Keratinocyte (primary cell): Measurements from ENCODE around the gene OR1I1.

Source experiments
- EZH2 ChIP-seq: IDR thresholded peaks from one replicate; pipeline ENCODE4 v1.6.1; 2012; ENCODE audit warnings: inconsistent platforms, mild to moderate bottlenecking, low read length, moderate library complexity
- TF ChIP-seq, protein P1 (sequence below), 3 experiments: IDR thresholded peaks in 1 of 3; conservative IDR thresholded peaks in 1 of 3; optimal IDR thresholded peaks in 1 of 3; 2 replicates in 2 of 3; 3 replicates in 1 of 3; pipeline versions ENCODE3 to v1.5.1; 2011; ENCODE audit warnings: low read length in 3 of 3, mild to moderate bottlenecking in 3 of 3, moderate library complexity in 2 of 3, control low read depth in 1 of 3, inconsistent platforms in 1 of 3; ENCODE audit not compliant: insufficient read depth in 2 of 3; ENCODE audit errors: extremely low read depth in 1 of 3

DNA sequence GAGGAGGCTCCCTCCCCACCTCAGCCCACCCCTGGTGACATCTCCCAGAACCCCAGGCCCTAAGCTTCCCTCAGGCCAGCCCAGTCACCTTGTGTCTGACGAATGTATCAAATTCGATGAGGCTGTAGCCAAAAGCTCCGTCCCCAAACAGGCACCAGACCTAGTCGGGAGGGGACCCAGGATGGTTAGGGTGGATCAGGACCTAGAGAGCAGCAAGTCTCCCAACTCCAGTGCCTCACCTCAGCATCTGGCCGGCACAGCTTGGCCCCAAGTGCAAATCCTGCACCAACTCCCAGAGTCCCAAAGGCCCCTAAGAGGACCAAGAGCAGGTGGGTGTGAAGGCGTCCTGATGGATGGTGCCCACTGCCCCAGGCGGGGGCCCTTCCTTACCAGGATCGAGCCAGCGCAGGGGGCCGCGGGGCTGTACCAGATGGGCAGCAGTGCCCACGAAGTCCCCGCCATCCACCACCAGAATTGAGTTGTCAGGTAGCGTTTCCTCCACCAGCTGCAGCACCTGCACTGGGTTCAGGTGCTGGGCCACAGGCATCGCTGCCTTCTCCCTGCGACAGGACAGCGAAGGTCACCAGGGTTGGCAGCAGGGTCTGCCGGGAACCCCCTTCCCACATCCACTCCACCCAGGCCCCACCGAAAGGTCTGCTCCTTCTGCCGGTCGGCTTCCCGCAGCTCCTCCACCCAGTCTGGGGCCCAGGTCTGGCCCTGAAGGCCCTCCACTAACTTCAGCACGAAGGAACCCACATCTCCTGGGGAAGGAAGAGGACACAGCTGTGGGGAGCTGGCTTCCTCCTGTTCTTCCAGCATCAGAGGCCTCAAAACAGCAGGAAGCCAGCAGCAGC, 34.0 kb downstream of the OR1I1 start:
- TF ChIP-seq, protein P1, sequence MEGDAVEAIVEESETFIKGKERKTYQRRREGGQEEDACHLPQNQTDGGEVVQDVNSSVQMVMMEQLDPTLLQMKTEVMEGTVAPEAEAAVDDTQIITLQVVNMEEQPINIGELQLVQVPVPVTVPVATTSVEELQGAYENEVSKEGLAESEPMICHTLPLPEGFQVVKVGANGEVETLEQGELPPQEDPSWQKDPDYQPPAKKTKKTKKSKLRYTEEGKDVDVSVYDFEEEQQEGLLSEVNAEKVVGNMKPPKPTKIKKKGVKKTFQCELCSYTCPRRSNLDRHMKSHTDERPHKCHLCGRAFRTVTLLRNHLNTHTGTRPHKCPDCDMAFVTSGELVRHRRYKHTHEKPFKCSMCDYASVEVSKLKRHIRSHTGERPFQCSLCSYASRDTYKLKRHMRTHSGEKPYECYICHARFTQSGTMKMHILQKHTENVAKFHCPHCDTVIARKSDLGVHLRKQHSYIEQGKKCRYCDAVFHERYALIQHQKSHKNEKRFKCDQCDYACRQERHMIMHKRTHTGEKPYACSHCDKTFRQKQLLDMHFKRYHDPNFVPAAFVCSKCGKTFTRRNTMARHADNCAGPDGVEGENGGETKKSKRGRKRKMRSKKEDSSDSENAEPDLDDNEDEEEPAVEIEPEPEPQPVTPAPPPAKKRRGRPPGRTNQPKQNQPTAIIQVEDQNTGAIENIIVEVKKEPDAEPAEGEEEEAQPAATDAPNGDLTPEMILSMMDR (optimal IDR thresholded peaks at IDR 0.05 in 1 of 3, IDR thresholded peaks at IDR 0.05 in 1 of 3, conservative IDR thresholded peaks at IDR 0.05 in 1 of 3; ENCODE audit: extremely low read depth in 1 of 3, insufficient read depth in 2 of 3, low read length in 3 of 3): no peak
- TF ChIP-seq EZH2: no peak
